SK-N-SH treated with all-trans-retinoic acid at 6 μM for 48 hours (cell line): Measurements from ENCODE around the gene HOXB7.

ENCODE experiments used
- BACH2 ChIP-seq: fragments of 250-450 bp; sonication (Bioruptor Pico); IDR thresholded peaks from 2 replicates; pipeline ENCODE4 v1.9.0; 2021; ENCODE audit warnings: mild to moderate bottlenecking, borderline replicate concordance
- CSRNP3 ChIP-seq: fragments of 250-450 bp; sonication (Bioruptor Pico); IDR thresholded peaks from 2 replicates; pipeline ENCODE4 v1.5.1; 2021; ENCODE audit warnings: mild to moderate bottlenecking, moderate library complexity
- OSR1 ChIP-seq: fragments of 250-450 bp; sonication (Bioruptor Pico); IDR thresholded peaks from 2 replicates; pipeline ENCODE4 v1.8.0; 2022; ENCODE audit warnings: moderate library complexity, mild to moderate bottlenecking, inconsistent platforms
- PATZ1 ChIP-seq: fragments of 250-450 bp; sonication (Bioruptor Pico); IDR thresholded peaks from 2 replicates; pipeline ENCODE4 v1.8.0; 2020; ENCODE audit warnings: mild to moderate bottlenecking, moderate library complexity, borderline replicate concordance
- POU6F1 ChIP-seq: fragments of 250-450 bp; sonication (Bioruptor Pico); IDR thresholded peaks from 2 replicates; pipeline ENCODE4 v1.8.0; 2021; ENCODE audit warnings: low read depth, mild to moderate bottlenecking, moderate library complexity, borderline replicate concordance
- PPARA ChIP-seq: fragments of 250-450 bp; sonication (Bioruptor Pico); IDR thresholded peaks from 2 replicates; pipeline ENCODE4 v1.5.0; 2020; ENCODE audit warnings: mild to moderate bottlenecking, borderline replicate concordance
- RARB ChIP-seq: fragments of 250-450 bp; sonication (Bioruptor Pico); IDR thresholded peaks from 2 replicates; pipeline ENCODE4 v1.8.0; 2021; ENCODE audit warnings: mild to moderate bottlenecking, moderate library complexity
- SNAI2 ChIP-seq: fragments of 250-450 bp; sonication (Bioruptor Pico); IDR thresholded peaks from 2 replicates; pipeline ENCODE4 v1.5.0; 2020; ENCODE audit warnings: mild to moderate bottlenecking, moderate library complexity
- TCF4 ChIP-seq: fragments of 250-450 bp; sonication (Bioruptor Pico); IDR thresholded peaks from 2 replicates; pipeline ENCODE4 v1.8.0; 2021; ENCODE audit warnings: mild to moderate bottlenecking, moderate library complexity, borderline replicate concordance
- TOX ChIP-seq: fragments of 250-450 bp; sonication (Bioruptor Pico); IDR thresholded peaks from 2 replicates; pipeline ENCODE4 v1.8.0; 2021; ENCODE audit warnings: mild to moderate bottlenecking, moderate library complexity, borderline replicate concordance
- ZC3H10 ChIP-seq: fragments of 250-450 bp; sonication (Bioruptor Pico); IDR thresholded peaks from 2 replicates; pipeline ENCODE4 v1.5.1; 2021; ENCODE audit warnings: mild to moderate bottlenecking, moderate library complexity
- ZFP30 ChIP-seq: fragments of 450-650 bp; formaldehyde crosslinking; IDR thresholded peaks from 2 replicates; pipeline ENCODE4 v1.5.0; 2022; ENCODE audit warnings: mild to moderate bottlenecking, moderate library complexity
- ZNF70 ChIP-seq: fragments of 450-650 bp; formaldehyde crosslinking; IDR thresholded peaks from 2 replicates; pipeline ENCODE4 v1.5.0; 2020; ENCODE audit warnings: mild to moderate bottlenecking, moderate library complexity
- TF ChIP-seq, protein P1 (sequence below): fragments of 250-450 bp; sonication (Bioruptor Pico); IDR thresholded peaks from 2 replicates; pipeline ENCODE4 v1.5.0; 2020; ENCODE audit warnings: mild to moderate bottlenecking, moderate library complexity

GRCh38 chr17:48625495-48626244 lies 14.9 kb upstream of the HOXB7 start:
- TF ChIP-seq POU6F1 (CRISPR knock-in tag) (no peak), TOX (CRISPR knock-in tag) (no peak), RARB (CRISPR knock-in tag) (no peak), OSR1 (CRISPR knock-in tag) (no peak), ZNF70 (CRISPR knock-in tag) (no peak), SNAI2 (CRISPR knock-in tag) (no peak), BACH2 (CRISPR knock-in tag) (no peak), PPARA (CRISPR knock-in tag) (no peak), CSRNP3 (CRISPR knock-in tag) (no peak), PATZ1 (no peak), ZC3H10 (no peak), TCF4 (CRISPR knock-in tag) (no peak), ZFP30 (no peak)
- TF ChIP-seq, protein P1, sequence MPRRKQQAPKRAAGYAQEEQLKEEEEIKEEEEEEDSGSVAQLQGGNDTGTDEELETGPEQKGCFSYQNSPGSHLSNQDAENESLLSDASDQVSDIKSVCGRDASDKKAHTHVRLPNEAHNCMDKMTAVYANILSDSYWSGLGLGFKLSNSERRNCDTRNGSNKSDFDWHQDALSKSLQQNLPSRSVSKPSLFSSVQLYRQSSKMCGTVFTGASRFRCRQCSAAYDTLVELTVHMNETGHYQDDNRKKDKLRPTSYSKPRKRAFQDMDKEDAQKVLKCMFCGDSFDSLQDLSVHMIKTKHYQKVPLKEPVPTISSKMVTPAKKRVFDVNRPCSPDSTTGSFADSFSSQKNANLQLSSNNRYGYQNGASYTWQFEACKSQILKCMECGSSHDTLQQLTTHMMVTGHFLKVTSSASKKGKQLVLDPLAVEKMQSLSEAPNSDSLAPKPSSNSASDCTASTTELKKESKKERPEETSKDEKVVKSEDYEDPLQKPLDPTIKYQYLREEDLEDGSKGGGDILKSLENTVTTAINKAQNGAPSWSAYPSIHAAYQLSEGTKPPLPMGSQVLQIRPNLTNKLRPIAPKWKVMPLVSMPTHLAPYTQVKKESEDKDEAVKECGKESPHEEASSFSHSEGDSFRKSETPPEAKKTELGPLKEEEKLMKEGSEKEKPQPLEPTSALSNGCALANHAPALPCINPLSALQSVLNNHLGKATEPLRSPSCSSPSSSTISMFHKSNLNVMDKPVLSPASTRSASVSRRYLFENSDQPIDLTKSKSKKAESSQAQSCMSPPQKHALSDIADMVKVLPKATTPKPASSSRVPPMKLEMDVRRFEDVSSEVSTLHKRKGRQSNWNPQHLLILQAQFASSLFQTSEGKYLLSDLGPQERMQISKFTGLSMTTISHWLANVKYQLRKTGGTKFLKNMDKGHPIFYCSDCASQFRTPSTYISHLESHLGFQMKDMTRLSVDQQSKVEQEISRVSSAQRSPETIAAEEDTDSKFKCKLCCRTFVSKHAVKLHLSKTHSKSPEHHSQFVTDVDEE (CRISPR knock-in tag): no peak
